GM18868 (cell line): ENCODE data around the gene PNN.
"Not testable (repeated sequence)": the region's sequence is repeated elsewhere in the genome, so short reads cannot be mapped to it uniquely, and the experiment has no call there.

Experiments
- ATAC-seq: cut with Tn5 transposase; IDR thresholded peaks from one replicate; pipeline ENCODE4 v1.9.1; 2021; ENCODE audit warnings: mild to moderate bottlenecking, moderate library complexity; ENCODE audit not compliant: unreplicated experiment

The PNN gene

GRCh38 chr14:39180553-39180952, 5.5 kb downstream of the PNN start:
- ATAC-seq = no peak

- ATAC-seq = no peak
Measured at GRCh38 chr14:39181026-39181692, 6.1 kb downstream of the PNN start.

DNA sequence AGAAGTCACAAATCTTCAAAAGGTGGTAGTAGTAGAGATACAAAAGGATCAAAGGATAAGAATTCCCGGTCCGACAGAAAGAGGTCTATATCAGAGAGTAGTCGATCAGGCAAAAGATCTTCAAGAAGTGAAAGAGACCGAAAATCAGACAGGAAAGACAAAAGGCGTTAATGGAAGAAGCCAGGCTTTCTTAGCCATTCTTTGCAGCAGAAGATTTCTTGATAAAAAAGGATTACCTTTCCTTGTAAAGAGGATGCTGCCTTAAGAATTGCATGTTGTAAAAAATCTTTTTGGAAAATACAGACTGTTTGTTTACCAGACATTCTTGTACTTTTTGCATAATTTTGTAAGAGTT, 6.6 kb downstream of the PNN start:
- no peak for ATAC-seq

DNA sequence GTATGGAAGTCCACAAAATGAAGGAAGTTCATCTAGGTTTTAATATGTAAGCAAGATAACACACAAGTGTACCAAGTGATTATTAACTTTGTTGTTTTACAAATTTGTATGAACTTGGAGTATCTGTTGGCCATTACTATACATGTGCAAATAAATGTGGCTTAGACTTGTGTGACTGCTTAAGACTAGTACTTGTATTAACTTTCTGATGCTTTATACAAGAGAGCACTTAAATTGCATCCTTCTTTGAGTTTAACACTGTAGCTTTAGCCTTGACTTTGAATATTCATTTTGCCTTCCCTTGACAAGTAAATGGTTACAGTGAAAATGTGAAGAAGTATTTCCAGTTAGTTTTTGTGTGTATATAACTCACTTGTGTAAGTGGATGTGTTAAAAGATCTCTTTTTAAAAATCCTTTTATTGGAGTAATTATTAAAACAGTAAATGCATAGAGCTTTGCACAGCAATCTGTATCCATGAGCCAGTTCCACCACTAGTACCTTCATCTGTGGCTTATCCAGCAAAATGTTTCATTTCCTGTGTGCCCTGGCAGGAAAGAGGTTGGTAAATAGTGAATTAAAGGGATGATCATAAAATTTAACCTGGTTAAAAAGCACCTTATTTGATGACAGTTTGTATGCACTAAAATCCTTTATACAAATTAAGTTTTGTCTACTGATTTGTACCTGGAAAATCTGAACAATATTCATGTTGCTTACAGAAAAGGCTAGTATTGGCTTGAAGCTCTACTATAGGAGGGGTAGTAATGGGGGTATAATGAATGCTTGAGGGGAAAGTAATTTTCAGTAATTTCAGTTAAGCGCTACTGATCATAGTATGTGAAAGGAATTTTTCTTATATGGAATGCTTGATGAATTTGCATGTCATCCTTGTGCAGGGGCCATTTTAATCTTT, 8.0 kb downstream of the PNN start:
- ATAC-seq = no peak

- not testable (repeated sequence) for ATAC-seq
Measured at GRCh38 chr14:39183685-39184003, 8.6 kb downstream of the PNN start.

DNA sequence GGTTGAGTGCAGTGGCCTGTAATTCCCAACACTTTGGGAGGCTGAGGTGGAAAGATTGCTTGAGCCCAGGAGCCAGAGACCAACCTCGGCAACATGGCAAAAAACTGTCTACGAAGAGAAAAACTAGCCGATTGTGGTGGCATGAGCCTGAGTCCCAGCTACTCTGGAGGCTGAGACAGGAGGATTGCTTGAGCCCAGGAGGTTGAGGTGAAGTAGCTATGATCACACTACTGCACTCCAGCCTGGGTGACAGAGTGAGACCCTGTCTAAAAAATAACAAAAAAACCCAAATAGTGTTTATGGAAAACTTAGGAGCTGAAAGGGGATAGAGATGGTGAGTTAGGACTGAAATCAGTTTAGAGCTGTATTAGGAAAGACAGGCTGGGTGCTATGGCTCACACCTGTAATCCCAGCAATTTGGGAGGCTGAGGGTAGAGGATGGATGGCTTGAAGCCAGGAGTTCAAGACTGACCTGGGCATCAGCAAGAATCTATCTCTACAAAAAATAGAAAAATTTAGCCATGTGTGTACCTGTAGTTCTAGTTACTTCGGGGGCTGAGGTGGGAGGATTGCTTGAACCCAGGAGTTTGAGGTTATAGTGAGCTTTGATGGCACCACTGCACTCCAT, 9.7 kb downstream of the PNN start:
- no peak for ATAC-seq

GRCh38 chr14:39185256-39186049, 10.4 kb downstream of the PNN start:
- ATAC-seq = no peak

- ATAC-seq = no peak
Measured at GRCh38 chr14:39186941-39187525, 12.0 kb downstream of the PNN start.

DNA sequence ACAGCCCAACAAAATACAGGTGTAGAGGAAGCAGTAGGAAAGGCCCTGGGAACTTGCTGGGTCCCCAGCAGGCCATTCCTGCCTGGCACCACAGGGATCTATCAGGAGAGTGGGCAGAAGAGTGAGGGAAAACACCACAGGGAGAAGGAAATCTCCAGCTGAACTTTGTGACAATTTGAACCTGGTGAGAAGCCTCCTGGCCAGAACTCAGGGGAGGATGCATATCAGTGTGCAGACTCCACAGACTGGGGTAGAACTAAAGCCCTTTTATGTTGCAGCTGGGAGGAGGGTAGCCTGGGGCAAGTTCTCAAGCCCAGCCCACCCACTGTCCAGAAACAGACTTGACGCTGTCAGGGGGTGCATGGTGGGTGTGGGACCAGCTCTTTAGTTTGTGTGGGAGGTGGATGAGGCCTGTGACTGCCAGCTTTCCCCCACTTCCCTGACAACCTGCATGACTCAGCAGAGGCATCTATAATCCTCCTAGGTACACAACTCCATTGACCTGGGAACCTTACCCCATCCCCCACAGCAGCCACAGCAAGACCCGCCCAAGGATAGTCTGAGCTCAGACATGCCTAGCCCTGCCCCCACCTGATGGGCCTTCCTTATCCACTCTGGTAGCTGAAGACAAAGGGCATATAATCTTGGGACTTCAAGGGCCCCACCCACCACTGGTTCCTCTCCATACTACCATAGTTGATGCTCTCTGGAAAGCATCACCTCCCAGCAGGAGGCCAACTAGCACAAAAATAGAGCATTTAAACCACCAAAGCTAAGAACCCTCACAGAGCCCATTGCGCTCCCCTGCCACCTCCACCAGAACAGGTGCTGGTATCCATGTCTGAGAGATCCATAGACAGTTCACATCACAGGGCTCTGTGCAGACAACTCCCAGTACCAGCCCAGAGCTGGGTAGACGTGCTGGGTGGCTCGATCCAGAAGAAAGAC, 28.9 kb downstream of the PNN start:
- ATAC-seq = no peak

DNA sequence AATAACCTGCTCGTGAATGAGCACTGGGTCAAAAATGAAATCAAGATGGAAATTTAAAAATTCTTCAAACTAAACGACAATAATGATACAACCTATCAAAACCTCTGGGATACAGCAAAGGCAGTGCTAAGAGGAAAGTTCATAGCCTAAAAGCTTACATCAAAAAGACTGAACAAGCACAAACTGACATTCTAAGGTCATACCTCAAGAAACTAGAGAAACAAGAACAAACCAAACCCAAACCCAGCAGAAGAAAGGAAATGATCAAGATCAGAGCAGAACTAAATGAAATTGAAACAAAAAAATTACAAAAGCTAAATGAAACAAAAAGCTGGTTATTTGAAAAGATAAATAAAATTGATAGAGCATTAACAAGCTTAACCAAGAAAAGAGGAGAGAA, 32.4 kb downstream of the PNN start:
- not testable (repeated sequence) for ATAC-seq

DNA sequence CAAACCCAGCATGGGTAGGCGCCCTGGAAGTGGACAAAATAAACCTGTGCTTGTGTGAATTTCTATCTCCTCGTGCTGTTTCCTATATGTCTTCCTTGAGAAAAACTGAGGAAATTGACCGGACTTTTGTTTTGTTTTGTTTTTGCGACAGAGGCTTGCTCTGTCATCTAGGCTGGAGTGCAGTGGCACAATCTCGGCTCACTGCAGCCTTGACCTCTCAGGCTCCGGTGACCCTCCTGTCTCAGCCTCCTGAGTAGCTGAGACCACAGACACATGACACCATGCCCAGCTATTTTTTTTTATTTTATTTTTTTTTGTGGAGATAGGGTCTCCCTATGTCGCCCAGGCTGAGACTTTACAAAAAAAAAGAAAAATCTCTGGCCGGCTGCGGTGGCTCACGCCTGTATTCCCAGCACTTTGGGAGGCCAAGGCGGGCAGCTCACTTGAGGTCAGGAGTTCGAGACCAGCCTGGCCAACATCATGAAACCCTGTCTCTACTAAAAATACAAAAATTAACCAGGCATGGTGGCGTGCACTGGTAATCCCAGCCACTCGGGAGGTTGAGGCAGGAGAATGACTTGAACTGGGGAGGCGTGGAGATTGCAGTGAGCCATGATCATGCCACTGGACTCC, 36.2 kb downstream of the PNN start:
- ATAC-seq = no peak

GRCh38 chr14:39212034-39212433, 37.0 kb downstream of the PNN start:
- ATAC-seq = no peak

- no peak for ATAC-seq
Measured at GRCh38 chr14:39212693-39213092, 37.6 kb downstream of the PNN start.

GRCh38 chr14:39217214-39217879, 42.3 kb downstream of the PNN start:
- ATAC-seq = no peak

DNA sequence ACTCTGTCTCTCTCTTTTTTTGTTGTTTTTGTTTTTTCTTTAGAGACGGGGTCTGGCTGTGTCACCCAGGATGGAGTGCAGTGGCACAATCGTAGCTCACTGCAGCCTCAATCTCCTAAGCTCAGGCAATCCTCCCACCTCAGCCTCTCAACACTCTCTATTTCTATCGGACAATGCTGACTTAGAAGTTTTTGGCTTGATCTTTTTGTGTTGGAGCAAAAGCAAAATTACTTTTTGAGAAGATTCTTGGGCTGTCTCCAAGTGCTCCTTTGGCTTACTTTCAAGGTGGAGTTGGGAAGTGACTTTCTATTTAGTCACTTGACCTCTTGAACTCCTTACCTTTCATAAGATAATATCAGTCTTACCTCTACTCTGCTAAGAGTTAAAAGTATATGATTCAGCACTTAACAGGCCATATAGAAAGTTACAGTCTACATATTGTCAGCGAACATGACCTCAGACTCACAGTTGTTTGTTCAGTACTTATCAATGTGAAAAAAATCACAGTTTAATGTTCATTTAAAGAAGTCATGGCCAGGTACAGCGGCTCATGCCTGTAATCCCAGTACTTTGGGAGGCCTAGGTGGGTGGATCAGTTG, 43.2 kb downstream of the PNN start:
- no peak for ATAC-seq

DNA sequence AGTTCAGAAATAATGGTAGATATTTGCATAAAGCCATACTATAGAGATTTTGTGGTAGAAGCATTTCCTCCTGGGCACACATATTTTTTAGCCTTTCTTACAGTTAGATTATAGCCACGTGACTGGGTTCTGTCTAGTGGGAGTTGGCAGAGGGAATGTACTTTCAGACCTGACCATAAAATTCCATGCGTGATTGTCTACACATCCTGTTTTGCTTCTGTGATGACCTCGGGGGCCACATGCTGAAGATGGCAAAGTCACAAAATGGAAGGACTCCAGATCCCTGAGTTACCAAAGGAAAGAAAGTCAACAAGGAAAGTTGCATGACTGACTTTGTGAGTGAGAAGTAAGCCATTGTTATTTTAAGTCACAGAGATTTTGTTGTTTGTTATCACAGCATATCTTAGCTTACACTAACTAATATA, 44.0 kb downstream of the PNN start:
- no peak for ATAC-seq

GRCh38 chr14:39220473-39220872, 45.4 kb downstream of the PNN start:
- not testable (repeated sequence) for ATAC-seq

DNA sequence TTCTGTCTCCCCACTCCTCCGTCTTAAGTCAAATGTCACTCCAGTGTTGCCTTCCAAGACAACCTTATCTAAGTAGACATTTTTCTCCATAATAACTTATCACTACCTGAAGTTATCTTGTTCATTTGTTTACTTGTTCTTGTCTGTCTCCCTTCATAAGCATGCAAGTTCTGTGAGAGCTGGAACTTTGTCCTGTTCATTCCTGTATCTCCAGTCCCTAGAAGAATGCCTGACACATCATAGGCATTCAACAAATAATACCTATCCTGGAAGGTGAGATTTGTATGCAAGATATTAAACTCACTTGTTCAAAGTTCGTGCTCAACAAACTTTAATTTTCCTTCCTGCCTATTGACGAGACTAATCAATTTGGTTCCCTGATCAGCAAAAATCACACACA, 53.0 kb downstream of the PNN start:
- no peak for ATAC-seq
